IgD-negative memory B cell (primary cell): Measurements from ENCODE around the gene DHFR2. TPM values are rescaled to one million over a fixed set of nuclear protein-coding genes. Genes with fewer than 3 reads are reported as not detected.
A peak's percentile ranks its signal among the peaks of the same experiment; 100 is the strongest.
"Not testable (repeated sequence)": the region's sequence is repeated elsewhere in the genome, so short reads cannot be mapped to it uniquely, and the experiment has no call there.

ENCODE experiments used
- H3K27ac Mint-ChIP-seq, 3 donors: one replicate each; pipeline ENCODE4 v1.8.0; 2020 to 2022; ENCODE audit warnings: mild to moderate bottlenecking in 3 of 3, mixed read lengths in 3 of 3, moderate library complexity in 1 of 3
- H3K27me3 Mint-ChIP-seq: one replicate; pipeline ENCODE4 v1.8.0; 2021; ENCODE audit warnings: mixed read lengths
- H3K36me3 Mint-ChIP-seq: one replicate; pipeline ENCODE4 v1.8.0; 2020; ENCODE audit warnings: mild to moderate bottlenecking, mixed read lengths
- H3K4me1 Mint-ChIP-seq, 3 donors: one replicate each; pipeline ENCODE4 v1.8.0; 2020 to 2022; ENCODE audit warnings: mixed read lengths in 3 of 3, mild to moderate bottlenecking in 1 of 3
- H3K4me3 Mint-ChIP-seq, 4 donors: one replicate each; pipeline ENCODE4 v1.8.0; 2020 to 2022; ENCODE audit warnings: mild to moderate bottlenecking in 4 of 4, mixed read lengths in 4 of 4, moderate library complexity in 3 of 4
- H3K9me3 Mint-ChIP-seq, 3 donors: one replicate each; pipeline ENCODE4 v1.8.0; 2020 to 2021; ENCODE audit warnings: mixed read lengths in 3 of 3, mild to moderate bottlenecking in 1 of 3
- polyA plus RNA-seq: library from polyadenylated mRNA; unstranded; fragments of 300-500 nt; fragmentation: Illumina TruSeq; gene quantifications from one replicate; pipeline ENCODE4 v1.2.3, GENCODE V29; 2021

Gene DHFR2
- 2.5 TPM for polyA plus RNA-seq

DNA sequence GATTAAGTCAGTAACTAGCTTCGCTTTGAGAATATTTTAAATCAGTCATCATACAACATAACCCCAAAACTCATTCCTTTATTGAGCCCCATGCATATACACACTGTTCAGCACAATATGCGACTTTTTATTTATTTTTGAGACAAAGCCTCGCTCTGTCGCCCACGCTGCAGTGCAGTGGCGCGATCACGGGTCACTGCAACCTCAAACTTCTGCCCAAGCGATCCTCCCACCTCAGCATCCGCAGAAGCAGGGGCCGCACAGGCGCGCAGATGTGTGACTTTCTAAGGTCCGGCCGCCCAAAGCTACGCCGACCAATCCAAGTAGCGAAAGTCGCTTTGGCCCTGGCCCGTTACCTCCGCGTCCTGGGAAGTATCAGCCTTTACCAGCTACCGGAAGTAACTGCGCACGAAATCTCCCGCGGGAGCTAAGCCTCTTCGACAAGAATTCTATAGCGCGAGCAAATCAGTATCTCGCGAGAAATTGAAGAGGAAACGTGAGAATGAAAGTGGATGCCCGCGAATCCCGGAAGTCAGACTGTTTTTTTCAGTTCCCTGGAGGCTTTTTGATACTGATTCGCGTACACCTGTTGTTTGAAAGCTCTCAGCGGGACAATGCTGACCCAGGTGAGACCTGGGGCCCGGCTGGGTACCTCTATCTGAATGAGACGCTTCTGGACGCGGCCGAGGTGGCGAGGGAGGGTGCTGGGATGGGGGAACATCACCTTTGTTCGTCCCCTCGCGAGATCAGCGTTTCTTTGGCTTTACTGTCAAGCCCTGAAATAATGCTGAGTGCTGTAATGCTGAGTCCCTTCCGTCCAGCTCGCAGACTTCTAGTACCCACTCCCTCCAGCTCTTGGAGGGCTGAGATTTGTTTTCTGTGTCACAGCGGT is at the start of gene DHFR2, which contains the start of gene NSUN3:
TSS of gene DHFR2 (minus strand) at position 404 of the 892 bp plus-strand sequence. CDS start 1,405 bp downstream, outside the sequence.
TSS of gene NSUN3 (plus strand) at position 549 of the 892 bp plus-strand sequence. CDS start at position 615, 66 bp downstream.
- H3K4me3 Mint-ChIP-seq: peak within 1 kb of the TSS; percentile 96 to 99 (median 98)
- peak within 1 kb of the TSS; percentile 87 to 100 (median 100) for H3K27ac Mint-ChIP-seq
- H3K27me3 Mint-ChIP-seq: no peaks in the 10 kb centered on the region
- H3K36me3 Mint-ChIP-seq: peaks cover 3% of the 10 kb centered on the region
- peaks cover 0 to 1% (median 0%) of the 10 kb centered on the region in 3 donors for H3K9me3 Mint-ChIP-seq
- H3K4me1 Mint-ChIP-seq: peaks cover 22 to 38% (median 36%) of the 10 kb centered on the region in 3 donors

DNA sequence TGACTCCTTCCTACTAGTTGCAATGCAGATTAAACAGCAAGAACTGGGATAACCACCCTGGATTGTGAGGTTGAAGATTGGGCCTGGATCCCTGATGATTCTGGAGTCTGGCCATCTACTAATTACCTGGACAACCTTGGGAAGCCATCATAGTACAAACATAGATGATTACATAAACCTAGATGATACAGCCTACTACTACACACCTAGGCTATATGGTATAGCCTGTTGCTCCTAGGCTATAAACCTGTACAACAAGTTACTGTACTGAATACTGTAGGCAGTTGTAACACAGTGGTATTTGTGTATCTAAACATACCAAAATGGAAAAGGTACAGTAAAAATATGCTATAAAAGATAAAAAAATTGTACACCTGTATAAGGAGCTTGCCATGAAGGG is 48.1 kb upstream of the DHFR2 start:
- Mint-ChIP-seq H3K4me1 (peaks cover 0 to 2% (median 0%) of the 10 kb centered on the region in 3 donors), H3K27me3 (no peaks in the 10 kb centered on the region)

DNA sequence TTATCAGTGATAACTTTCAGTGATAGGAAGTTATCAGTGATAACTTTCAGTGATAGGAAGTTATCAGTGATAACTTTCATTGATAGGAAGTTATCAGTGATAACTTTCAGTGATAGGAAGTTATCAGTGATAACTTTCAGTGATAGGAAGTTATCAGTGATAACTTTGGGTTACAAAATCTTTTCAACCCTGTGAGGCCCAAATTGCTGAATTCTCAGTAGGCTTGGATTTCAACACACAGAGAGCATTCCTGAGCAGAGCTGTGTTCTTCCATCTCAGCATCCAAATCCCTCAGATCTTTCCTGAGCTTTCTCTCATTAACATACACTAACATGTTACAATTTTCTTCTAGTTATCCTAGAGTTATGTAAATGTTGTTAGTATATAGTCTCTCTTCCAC is 47.5 kb upstream of the DHFR2 start:
- not testable (repeated sequence) for H3K36me3 Mint-ChIP-seq, H3K9me3 Mint-ChIP-seq, H3K4me1 Mint-ChIP-seq, H3K27me3 Mint-ChIP-seq, H3K4me3 Mint-ChIP-seq, H3K27ac Mint-ChIP-seq

More for the DNA sequence above, 48.1 kb upstream of the DHFR2 start:
- H3K36me3 Mint-ChIP-seq: peaks cover 7% of the 10 kb centered on the region
- no peak overlapping the region for H3K4me3 Mint-ChIP-seq
- no peak overlapping the region for H3K27ac Mint-ChIP-seq
- no peaks in the 10 kb centered on the region for H3K9me3 Mint-ChIP-seq

DNA sequence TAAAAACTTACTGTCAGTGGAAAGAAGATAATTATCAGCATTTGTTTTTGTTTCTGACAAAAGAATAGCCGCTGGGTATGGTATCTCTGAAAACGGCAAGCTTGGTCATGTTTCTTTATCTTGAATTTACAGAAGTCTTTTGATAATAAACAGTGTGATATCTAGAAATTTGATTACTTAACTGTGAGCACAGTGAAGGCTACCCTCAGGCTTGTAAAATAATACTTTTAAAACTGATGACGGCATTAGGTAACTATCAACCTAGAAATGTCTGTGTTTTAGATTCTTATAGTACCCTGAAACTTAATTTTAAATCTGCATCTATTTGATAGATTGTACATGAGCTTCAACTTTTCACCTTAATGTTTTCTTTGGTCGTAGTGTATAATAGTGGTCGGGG is 43.6 kb upstream of the DHFR2 start:
- no peak overlapping the region for H3K4me3 Mint-ChIP-seq
- H3K36me3 Mint-ChIP-seq: no peaks in the 10 kb centered on the region
- no peaks in the 10 kb centered on the region for H3K27me3 Mint-ChIP-seq
- H3K27ac Mint-ChIP-seq: no peak overlapping the region
- H3K4me1 Mint-ChIP-seq: peaks cover 0 to 2% (median 0%) of the 10 kb centered on the region in 3 donors
- H3K9me3 Mint-ChIP-seq: no peaks in the 10 kb centered on the region

DNA sequence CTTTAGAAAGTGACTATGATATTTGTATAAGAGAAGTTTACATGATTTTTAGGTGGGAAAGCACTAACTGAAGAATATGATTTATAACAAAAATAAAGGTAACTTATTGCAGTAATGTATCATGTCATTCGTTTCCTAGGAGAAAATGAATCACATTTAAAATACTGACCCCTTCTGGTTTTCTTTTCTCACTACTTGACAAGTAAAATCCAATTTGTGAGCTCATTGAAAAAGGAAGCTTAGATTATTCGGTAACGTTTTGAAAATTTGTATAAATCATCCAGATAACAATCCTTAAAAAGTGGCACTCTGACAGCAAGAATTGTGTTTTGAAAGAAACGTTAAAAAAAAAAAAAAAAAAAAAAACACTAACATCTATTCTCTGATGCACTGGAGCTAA is 39.1 kb upstream of the DHFR2 start:
- H3K9me3 Mint-ChIP-seq: no peaks in the 10 kb centered on the region
- no peak overlapping the region for H3K27ac Mint-ChIP-seq
- H3K27me3 Mint-ChIP-seq: no peaks in the 10 kb centered on the region
- peaks cover 6% of the 10 kb centered on the region for H3K36me3 Mint-ChIP-seq
- H3K4me1 Mint-ChIP-seq: peaks cover 0 to 1% (median 0%) of the 10 kb centered on the region in 3 donors
- no peak overlapping the region for H3K4me3 Mint-ChIP-seq

DNA sequence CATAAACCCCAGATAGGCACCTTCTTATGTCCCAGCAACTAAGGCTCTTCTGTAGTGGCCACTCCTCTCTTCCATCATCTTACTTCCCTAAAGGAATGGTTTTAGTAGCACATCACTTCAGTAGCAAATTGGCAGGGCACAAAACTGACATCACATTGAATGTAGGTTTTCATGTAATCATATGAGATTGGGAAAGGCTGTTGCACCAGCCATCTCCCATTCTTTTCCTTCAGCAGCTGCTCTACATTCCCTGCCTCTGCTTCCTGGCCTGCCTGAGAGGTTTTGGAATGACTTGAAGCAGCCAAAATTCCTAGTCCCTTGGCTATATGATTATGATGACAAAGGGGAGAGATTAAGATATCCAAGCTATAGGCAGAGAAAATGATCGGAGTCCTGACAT is 36.6 kb upstream of the DHFR2 start:
- H3K4me3 Mint-ChIP-seq: no peak overlapping the region
- H3K27ac Mint-ChIP-seq: no peak overlapping the region
- H3K9me3 Mint-ChIP-seq: no peaks in the 10 kb centered on the region
- peaks cover 0 to 1% (median 0%) of the 10 kb centered on the region in 3 donors for H3K4me1 Mint-ChIP-seq
- H3K36me3 Mint-ChIP-seq: peaks cover 11% of the 10 kb centered on the region
- no peaks in the 10 kb centered on the region for H3K27me3 Mint-ChIP-seq

DNA sequence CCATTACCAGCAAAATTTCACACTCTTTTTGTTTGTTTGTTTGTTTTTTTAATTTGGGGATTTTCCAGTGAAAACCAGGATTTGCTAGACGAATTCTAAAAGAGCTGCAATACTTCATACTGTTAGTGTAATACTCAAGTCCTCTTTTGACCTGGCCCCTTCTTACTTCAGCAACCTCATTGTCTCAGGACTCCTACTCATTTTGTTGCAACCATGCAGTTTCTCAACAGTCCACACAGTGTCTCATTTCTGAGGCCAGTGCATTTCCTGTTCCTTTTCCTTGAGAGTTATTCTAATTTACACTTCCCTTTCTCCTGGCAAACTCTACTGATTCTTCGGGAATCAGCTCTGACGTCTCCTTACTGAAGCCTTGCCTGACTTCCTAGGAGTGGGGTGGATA is 35.7 kb upstream of the DHFR2 start:
- H3K9me3 Mint-ChIP-seq: no peaks in the 10 kb centered on the region
- peaks cover 12% of the 10 kb centered on the region for H3K36me3 Mint-ChIP-seq
- no peaks in the 10 kb centered on the region for H3K27me3 Mint-ChIP-seq
- H3K4me1 Mint-ChIP-seq: peaks cover 0 to 1% (median 0%) of the 10 kb centered on the region in 3 donors
- no peak overlapping the region for H3K27ac Mint-ChIP-seq
- H3K4me3 Mint-ChIP-seq: no peak overlapping the region

DNA sequence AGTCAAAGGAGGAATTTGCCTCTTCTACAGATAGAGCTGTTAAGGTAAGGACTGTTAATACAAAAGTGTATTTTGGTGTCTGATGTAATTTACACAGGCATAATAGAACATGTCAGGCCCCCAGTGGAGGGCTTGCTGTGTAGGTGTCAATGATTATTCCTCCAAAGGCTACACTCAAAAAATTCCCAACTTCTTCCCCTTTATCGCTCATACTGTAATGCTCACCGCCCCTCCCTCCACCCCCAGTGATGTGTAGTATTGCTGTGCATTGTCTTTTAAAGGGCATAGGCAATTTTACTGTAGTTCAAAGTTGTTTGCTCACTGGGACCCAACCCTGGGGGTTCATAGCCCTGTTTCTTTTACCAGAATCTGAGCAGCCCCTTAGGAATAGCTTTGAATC is 32.4 kb upstream of the DHFR2 start:
- H3K27me3 Mint-ChIP-seq: no peaks in the 10 kb centered on the region
- H3K4me3 Mint-ChIP-seq: no peak overlapping the region
- peaks cover 0 to 2% (median 1%) of the 10 kb centered on the region in 3 donors for H3K4me1 Mint-ChIP-seq
- H3K36me3 Mint-ChIP-seq: peaks cover 12% of the 10 kb centered on the region
- no peaks in the 10 kb centered on the region for H3K9me3 Mint-ChIP-seq
- peak overlapping the region in 1 of 3 donors; percentile 65 for H3K27ac Mint-ChIP-seq

DNA sequence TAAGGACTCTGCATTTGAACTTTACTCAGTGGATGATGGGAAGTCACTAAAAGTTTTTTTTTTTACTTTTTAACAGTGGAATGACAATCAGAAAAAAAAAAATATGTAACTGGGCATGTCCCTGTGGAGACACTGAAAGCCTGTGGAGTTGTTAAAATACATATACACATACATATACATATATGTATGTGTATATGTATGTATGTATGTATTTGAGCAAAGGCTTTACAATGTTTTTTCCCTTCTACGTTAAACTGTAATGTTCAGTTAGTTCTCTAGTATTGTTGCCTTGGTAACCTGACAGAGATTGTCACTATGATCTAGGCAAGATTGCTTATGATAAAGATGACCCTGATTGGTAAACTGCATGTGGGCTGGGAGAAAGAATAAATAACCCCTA is 30.4 kb upstream of the DHFR2 start:
- H3K27ac Mint-ChIP-seq: no peak overlapping the region
- no peak overlapping the region for H3K4me3 Mint-ChIP-seq
- no peaks in the 10 kb centered on the region for H3K27me3 Mint-ChIP-seq
- H3K4me1 Mint-ChIP-seq: peaks cover 0 to 2% (median 0%) of the 10 kb centered on the region in 3 donors
- peaks cover 10% of the 10 kb centered on the region for H3K36me3 Mint-ChIP-seq
- no peaks in the 10 kb centered on the region for H3K9me3 Mint-ChIP-seq

DNA sequence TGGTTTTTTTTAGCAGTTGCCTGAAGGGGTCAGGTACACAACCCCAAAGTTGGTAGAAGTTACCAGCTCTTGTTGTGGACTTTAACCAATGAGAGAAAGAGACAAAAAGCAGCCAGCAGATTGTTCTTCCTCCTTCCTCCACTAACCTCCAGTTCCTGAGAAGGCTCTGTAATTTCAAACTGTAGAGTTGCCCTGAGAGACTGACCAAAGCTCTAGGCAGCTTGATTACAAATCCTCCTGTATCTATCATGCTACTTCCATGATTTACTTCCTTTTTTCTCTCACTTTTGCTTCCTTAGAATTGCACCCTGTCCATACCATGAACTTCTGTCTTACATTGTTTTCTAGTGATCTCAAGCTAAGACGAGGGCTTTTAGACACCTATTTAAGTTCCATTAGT is 29.4 kb upstream of the DHFR2 start:
- Mint-ChIP-seq H3K4me3 (no peak overlapping the region), H3K27ac (no peak overlapping the region), H3K4me1 (peaks cover 0 to 2% (median 0%) of the 10 kb centered on the region in 3 donors), H3K9me3 (no peaks in the 10 kb centered on the region), H3K27me3 (no peaks in the 10 kb centered on the region), H3K36me3 (peaks cover 10% of the 10 kb centered on the region)

DNA sequence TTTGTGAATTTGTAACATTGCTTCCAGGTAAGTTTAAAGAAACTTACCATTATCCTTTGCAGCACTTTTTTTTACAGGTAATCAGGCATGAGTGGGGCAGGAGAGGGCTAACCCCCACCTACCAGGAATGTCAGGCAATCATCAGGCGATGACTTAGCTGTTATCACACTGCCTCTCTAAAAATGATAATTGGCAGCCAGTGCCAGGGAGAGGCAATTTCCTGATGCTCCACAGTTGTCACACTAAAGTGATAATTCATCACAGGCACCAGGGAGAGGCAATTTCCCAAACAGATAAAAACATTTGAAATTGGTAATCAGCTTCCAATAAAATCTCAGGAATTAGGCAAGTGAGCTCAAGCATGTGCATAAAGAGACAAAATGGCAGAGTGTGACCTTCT is 26.4 kb upstream of the DHFR2 start:
- peaks cover 0 to 5% (median 4%) of the 10 kb centered on the region in 3 donors for H3K4me1 Mint-ChIP-seq
- H3K9me3 Mint-ChIP-seq: no peaks in the 10 kb centered on the region
- no peak overlapping the region for H3K4me3 Mint-ChIP-seq
- peaks cover 3% of the 10 kb centered on the region for H3K36me3 Mint-ChIP-seq
- no peaks in the 10 kb centered on the region for H3K27me3 Mint-ChIP-seq
- H3K27ac Mint-ChIP-seq: no peak overlapping the region

DNA sequence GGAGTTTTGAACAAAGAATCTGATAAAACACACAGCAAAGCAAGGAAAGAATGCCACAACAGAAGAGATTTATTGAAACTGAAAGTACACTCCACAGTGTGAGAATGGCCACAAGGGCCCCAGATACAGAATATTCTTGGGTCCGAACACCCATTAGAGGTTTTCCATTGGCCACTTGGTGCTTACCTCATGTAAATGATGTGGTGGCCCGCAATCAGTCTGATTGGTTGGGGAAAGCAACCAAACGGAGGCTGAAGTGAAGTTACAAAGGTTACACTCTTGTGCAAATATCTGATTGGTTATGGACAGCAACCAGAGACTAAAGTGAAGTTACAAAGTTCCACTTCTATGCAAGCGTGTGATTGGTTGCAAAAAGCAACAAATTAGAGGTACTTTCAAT is 20.5 kb upstream of the DHFR2 start:
- Mint-ChIP-seq H3K4me1 (peaks cover 13 to 30% (median 15%) of the 10 kb centered on the region in 3 donors), H3K27me3 (no peaks in the 10 kb centered on the region), H3K9me3 (no peaks in the 10 kb centered on the region), H3K4me3 (peak overlapping the region in 1 of 4 donors; percentile 56), H3K36me3 (peaks cover 16% of the 10 kb centered on the region), H3K27ac (no peak overlapping the region)

DNA sequence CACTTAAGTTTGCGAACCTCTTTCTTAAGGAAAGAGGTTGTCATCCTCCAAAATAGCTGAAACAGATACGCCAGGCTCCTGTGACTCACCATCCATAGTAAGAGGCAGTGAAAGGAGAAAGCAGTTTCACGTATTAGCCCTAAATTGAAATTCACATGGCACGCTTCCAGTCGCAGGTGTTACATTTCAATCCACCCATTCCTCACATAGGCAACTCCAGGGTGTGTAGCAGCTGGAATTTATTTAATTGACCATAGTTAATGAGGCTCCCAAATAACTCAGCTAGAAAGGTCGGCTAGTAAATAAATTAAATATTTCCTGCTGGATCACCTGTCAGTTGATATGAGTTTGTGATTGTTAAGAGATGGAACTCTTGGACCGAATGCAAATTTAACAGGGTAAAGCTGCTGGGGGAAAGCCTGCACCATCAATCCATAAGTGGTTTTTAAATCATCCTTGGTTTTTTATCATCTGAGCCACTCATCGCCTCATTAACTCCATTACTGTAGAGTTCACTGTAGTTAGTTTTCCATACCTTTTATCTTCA is 19.7 kb upstream of the DHFR2 start:
- Mint-ChIP-seq H3K9me3 (no peaks in the 10 kb centered on the region), H3K36me3 (peaks cover 15% of the 10 kb centered on the region), H3K27me3 (no peaks in the 10 kb centered on the region), H3K4me1 (peaks cover 17 to 36% (median 21%) of the 10 kb centered on the region in 3 donors), H3K4me3 (no peak overlapping the region), H3K27ac (no peak overlapping the region)

DNA sequence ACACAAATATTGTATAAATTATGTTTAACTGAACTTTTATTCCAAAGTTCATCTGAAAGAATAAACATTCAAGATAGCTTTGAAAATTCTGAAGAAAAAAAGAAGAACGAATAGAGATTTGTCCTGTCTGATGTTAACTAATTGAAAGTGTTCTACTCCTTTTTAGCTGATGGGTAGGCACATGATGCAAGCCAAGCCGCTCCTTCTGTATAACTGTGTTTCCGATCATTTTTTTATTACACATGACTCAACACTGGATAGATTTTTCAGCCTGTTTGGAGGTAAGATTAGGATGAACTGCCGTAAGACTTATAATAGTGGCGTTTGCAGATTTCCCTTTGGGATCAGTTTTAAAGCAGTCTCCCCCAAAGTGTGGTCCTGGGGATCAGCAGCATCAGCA is 19.2 kb upstream of the DHFR2 start:
- H3K27me3 Mint-ChIP-seq: no peaks in the 10 kb centered on the region
- no peak overlapping the region for H3K4me3 Mint-ChIP-seq
- no peaks in the 10 kb centered on the region for H3K9me3 Mint-ChIP-seq
- peaks cover 15% of the 10 kb centered on the region for H3K36me3 Mint-ChIP-seq
- peak overlapping the region in 1 of 3 donors; percentile 10 for H3K27ac Mint-ChIP-seq
- peaks cover 17 to 36% (median 22%) of the 10 kb centered on the region in 3 donors for H3K4me1 Mint-ChIP-seq

DNA sequence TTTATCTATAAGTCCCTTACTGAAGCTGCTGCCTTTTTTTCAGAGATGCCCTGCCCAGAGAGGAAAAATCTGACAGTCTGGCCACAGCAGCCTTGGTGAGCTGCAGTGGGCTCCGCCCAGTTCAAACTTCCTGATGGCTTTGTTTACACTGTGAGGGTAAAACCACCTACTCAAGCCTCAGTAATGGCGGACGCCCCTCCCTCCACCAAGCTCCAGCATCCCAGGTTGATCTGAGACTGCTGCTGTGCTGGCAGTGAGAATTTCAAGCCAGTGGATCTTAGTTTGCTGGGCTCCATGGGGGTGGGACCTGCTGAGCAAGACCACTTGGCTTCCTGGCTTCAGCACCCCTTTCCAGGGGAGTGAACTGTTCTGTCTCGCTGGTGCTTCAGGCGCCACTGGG is 17.8 kb upstream of the DHFR2 start:
- peaks cover 17 to 33% (median 22%) of the 10 kb centered on the region in 3 donors for H3K4me1 Mint-ChIP-seq
- H3K27ac Mint-ChIP-seq, H3K9me3 Mint-ChIP-seq, H3K27me3 Mint-ChIP-seq: not testable (repeated sequence)
- peak overlapping the region in 2 of 4 donors; percentile 32 to 39 for H3K4me3 Mint-ChIP-seq
- H3K36me3 Mint-ChIP-seq: peaks cover 17% of the 10 kb centered on the region
